NCI-H2081 treated with DMSO at 0.1 percent for 48 hours (cell line): ENCODE results near the gene HERC4.
"Not testable (repeated sequence)": the region's sequence is repeated elsewhere in the genome, so short reads cannot be mapped to it uniquely, and the experiment has no call there.

Source experiments
- DNase-seq: peaks from one replicate; lab custom pipeline; 2025; lab: John Stamatoyannopoulos, UW

HERC4 gene

GRCh38 chr10:67878133-67878532 lies 196.9 kb downstream of the HERC4 start:
- DNase-seq, result no peak

GRCh38 chr10:67877421-67877820 lies 197.7 kb downstream of the HERC4 start:
- not testable (repeated sequence) for DNase-seq

- no peak for DNase-seq
Observed at GRCh38 chr10:67875340-67876238, 199.5 kb downstream of the HERC4 start.
